Thyroid gland (tissue), 4 donors: ENCODE results near the gene STK36.

Source experiments
- POLR2A ChIP-seq, 2 donors: fragments of 450-650 bp; IDR thresholded peaks; one replicate each; pipeline ENCODE4 v1.6.1; 2017; ENCODE audit warnings: antibody characterized with exemption in 2 of 2, mild to moderate bottlenecking in 2 of 2, moderate library complexity in 1 of 2
- TF ChIP-seq, protein P1 (sequence below), 6 experiments: fragments of 200-600 bp in 3 of 6; fragments of 450-650 bp in 3 of 6; sonication (generic) in 3 of 6; IDR thresholded peaks; one replicate each; pipeline ENCODE4 v1.5.1; 2016 to 2019; ENCODE audit warnings: antibody characterized with exemption in 6 of 6, mild to moderate bottlenecking in 2 of 6, inconsistent platforms in 1 of 6, moderate library complexity in 1 of 6

DNA sequence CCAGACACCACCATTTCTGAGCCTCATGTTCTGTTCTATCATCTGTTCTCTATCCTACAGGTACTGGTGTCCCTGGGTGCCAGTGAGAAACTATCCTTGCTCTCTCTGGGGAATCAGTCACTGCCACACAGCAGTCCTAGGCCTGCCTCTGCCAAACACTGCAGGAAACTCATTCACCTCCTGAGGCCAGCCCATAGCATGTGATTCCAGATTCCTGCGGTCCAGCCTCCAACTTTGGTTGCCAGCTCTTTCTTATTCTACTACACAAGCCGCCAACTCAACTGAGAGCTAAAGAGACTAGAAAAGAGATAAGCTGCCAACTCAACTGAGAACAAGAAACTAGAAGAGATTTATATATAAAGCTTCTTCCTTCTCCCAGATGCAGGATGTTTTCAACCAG is 29.9 kb downstream of the STK36 start:
- TF ChIP-seq, protein P1, sequence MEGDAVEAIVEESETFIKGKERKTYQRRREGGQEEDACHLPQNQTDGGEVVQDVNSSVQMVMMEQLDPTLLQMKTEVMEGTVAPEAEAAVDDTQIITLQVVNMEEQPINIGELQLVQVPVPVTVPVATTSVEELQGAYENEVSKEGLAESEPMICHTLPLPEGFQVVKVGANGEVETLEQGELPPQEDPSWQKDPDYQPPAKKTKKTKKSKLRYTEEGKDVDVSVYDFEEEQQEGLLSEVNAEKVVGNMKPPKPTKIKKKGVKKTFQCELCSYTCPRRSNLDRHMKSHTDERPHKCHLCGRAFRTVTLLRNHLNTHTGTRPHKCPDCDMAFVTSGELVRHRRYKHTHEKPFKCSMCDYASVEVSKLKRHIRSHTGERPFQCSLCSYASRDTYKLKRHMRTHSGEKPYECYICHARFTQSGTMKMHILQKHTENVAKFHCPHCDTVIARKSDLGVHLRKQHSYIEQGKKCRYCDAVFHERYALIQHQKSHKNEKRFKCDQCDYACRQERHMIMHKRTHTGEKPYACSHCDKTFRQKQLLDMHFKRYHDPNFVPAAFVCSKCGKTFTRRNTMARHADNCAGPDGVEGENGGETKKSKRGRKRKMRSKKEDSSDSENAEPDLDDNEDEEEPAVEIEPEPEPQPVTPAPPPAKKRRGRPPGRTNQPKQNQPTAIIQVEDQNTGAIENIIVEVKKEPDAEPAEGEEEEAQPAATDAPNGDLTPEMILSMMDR (IDR thresholded peaks at IDR 0.05), result no peak
- no peak for TF ChIP-seq POLR2A (IDR thresholded peaks at IDR 0.05)
